HFFc6 (cell line): ENCODE data around the gene PTPRN2. TPM values are rescaled to one million over a fixed set of nuclear protein-coding genes. Genes with fewer than 3 reads are reported as not detected.

Experiments
- DNase-seq: peaks from one replicate; pipeline ENCODE4 v3.0.0-alpha.2; 2018
- H3K27ac Mint-ChIP-seq: 2 replicates; pipeline ENCODE4 v1.8.0; 2020; ENCODE audit warnings: mild to moderate bottlenecking, mixed read lengths
- H3K27me3 Mint-ChIP-seq: 2 replicates; pipeline ENCODE4 v1.8.0; 2021; ENCODE audit warnings: mild to moderate bottlenecking, moderate library complexity, mixed read lengths; ENCODE audit not compliant: insufficient read depth
- H3K36me3 Mint-ChIP-seq: 2 replicates; pipeline ENCODE4 v1.8.0; 2021; ENCODE audit warnings: low read depth, mixed read lengths
- H3K4me1 Mint-ChIP-seq: 2 replicates; pipeline ENCODE4 v1.8.0; 2020; ENCODE audit warnings: low read depth, mixed read lengths
- H3K4me3 Mint-ChIP-seq: 2 replicates; pipeline ENCODE4 v1.8.0; 2020; ENCODE audit warnings: mild to moderate bottlenecking, moderate library complexity, mixed read lengths
- H3K9me3 Mint-ChIP-seq: 2 replicates; pipeline ENCODE4 v1.8.0; 2020; ENCODE audit warnings: mild to moderate bottlenecking, mixed read lengths
- total RNA-seq, 6 experiments: library from RNA; stranded (reverse); fragmentation: NEBNext Ultra II Directional; extraction: Animal tissue kit (Norgen Biotek cat#: 25700); gene quantifications; 2 replicates in 1 of 6; 3 replicates in 5 of 6; pipeline ENCODE4 v1.2.3, GENCODE V29; 2021
- TF ChIP-seq, protein P1 (sequence below): fragments of 200-600 bp; sonication (generic); IDR thresholded peaks from 2 replicates; pipeline ENCODE4 v1.5.0; 2021; ENCODE audit warnings: antibody characterized with exemption, mild to moderate bottlenecking

The PTPRN2 gene
- total RNA-seq, 6 experiments from 2014 or later: 0.05 to 0.27 (median 0.23) TPM

DNA sequence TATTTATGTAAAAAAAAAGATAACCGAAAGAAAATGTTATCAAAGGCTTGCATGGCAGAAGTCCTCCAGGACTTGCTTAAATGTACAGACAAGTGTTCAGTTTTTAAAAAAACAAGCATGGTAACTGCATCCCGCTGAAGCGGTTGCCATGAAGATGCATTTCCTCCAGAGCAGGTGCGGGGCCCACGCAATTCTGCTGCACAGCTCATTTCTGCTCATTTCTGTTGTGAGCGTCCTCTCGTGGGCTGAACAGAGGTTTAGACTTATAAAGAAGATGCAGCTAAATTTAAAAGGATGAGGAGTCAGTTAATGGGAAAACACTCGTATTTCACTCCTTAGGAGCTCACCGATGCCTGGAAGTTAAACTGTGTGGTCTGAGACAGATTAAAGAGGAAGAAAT is 1003.2 kb downstream of the PTPRN2 start:
- H3K9me3 Mint-ChIP-seq: no peaks in the 10 kb centered on the region; the same call in 1 of the 2 replicates
- H3K4me3 Mint-ChIP-seq: no peak overlapping the region
- no peaks in the 10 kb centered on the region for H3K4me1 Mint-ChIP-seq
- peaks cover 29% of the 10 kb centered on the region for H3K27me3 Mint-ChIP-seq
- TF ChIP-seq, protein P1, sequence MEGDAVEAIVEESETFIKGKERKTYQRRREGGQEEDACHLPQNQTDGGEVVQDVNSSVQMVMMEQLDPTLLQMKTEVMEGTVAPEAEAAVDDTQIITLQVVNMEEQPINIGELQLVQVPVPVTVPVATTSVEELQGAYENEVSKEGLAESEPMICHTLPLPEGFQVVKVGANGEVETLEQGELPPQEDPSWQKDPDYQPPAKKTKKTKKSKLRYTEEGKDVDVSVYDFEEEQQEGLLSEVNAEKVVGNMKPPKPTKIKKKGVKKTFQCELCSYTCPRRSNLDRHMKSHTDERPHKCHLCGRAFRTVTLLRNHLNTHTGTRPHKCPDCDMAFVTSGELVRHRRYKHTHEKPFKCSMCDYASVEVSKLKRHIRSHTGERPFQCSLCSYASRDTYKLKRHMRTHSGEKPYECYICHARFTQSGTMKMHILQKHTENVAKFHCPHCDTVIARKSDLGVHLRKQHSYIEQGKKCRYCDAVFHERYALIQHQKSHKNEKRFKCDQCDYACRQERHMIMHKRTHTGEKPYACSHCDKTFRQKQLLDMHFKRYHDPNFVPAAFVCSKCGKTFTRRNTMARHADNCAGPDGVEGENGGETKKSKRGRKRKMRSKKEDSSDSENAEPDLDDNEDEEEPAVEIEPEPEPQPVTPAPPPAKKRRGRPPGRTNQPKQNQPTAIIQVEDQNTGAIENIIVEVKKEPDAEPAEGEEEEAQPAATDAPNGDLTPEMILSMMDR: no peak
- H3K36me3 Mint-ChIP-seq: no peaks in the 10 kb centered on the region
- DNase-seq: no peak
- H3K27ac Mint-ChIP-seq: no peak overlapping the region

DNA sequence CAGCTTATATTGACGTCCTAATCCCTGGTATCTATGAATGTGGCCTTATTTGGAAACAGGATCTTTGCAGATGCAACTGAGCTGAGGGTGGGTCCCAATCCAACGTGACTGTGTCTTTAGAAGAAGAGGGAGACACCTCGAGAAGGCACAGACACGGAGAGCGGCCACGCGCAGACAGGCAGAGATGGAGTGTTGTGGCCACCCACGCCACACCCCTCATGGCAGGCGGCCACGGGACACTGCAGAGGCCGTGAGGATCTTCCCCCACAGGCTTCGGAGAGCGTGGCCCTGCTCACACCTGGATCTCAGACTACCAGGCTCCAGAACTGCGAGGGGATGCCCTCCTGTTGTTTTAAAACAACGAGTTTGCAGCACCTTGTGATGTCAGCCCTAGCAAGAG is 1005.9 kb downstream of the PTPRN2 start:
- peaks cover 2% of the 10 kb centered on the region; the same call in 1 of the 2 replicates for H3K9me3 Mint-ChIP-seq
- no peak for DNase-seq
- no peaks in the 10 kb centered on the region for H3K4me1 Mint-ChIP-seq
- no peaks in the 10 kb centered on the region for H3K36me3 Mint-ChIP-seq
- peaks cover 27% of the 10 kb centered on the region for H3K27me3 Mint-ChIP-seq
- TF ChIP-seq, protein P1: no peak
- H3K4me3 Mint-ChIP-seq: no peak overlapping the region
- H3K27ac Mint-ChIP-seq: no peak overlapping the region

- peaks cover 4% of the 10 kb centered on the region; the same call in 1 of the 2 replicates for H3K9me3 Mint-ChIP-seq
- H3K27me3 Mint-ChIP-seq: peaks cover 29% of the 10 kb centered on the region
- no peak overlapping the region for H3K4me3 Mint-ChIP-seq
- no peaks in the 10 kb centered on the region for H3K4me1 Mint-ChIP-seq
- no peaks in the 10 kb centered on the region for H3K36me3 Mint-ChIP-seq
- no peak for DNase-seq
- TF ChIP-seq, protein P1: no peak
- no peak overlapping the region for H3K27ac Mint-ChIP-seq
These were observed 1007.3 kb downstream of the PTPRN2 start for GRCh38 chr7:157580324-157580723.

DNA sequence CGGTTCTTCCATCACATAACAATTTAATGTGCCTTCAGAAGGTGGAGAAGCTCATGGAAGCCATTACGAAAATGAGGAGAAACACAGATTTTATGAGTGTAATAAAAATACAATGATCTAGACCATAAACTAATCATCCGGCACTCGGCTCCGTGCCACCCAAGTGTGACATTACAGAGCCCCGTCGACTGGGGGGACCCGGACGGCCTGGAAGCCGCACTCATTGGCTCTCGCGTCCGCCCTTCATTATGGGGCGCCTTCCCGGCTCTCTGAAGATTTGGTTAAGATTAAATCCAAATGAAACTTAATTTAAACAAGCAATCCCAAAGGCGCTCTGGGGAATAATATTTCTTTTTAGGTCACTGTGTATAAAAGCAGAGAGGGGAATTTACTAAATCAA is 1008.2 kb downstream of the PTPRN2 start:
- H3K27me3 Mint-ChIP-seq: peaks cover 31% of the 10 kb centered on the region
- no peak overlapping the region for H3K4me3 Mint-ChIP-seq
- TF ChIP-seq, protein P1: no peak

DNA sequence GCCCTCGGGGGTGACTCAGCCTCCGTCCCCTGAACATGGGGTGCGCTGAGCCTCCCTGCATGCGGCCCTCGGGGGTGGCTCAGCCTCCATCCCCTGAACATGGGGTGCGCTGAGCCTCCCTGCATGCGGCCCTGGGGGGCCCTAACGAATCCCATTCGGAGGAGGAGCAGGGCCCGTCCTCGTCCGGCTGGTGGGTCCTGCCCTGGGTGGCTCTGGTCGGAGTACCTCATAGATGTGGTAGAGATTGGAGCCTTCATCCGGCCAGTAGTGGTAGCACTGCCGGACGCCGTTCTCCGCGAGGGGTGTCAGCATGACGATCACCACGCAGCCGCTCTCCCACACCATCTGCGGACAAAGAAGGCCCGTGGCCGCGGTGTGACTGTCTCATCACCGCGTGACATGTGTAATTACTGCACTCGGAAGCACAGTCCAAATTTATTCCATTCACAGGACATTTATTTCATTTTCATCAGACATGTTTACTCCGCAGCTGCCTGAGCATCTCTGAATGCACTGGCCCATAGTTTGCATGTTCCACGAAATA is 1009.8 kb downstream of the PTPRN2 start:
- peaks cover 4% of the 10 kb centered on the region; the same call in 1 of the 2 replicates for H3K9me3 Mint-ChIP-seq
- no peaks in the 10 kb centered on the region for H3K36me3 Mint-ChIP-seq
- DNase-seq: no peak
- no peak overlapping the region for H3K4me3 Mint-ChIP-seq
- H3K27ac Mint-ChIP-seq: no peak overlapping the region
- H3K4me1 Mint-ChIP-seq: no peaks in the 10 kb centered on the region
- TF ChIP-seq, protein P1: no peak
- peaks cover 32% of the 10 kb centered on the region for H3K27me3 Mint-ChIP-seq

More for the DNA sequence above, 1008.2 kb downstream of the PTPRN2 start:
- no peak for DNase-seq
- H3K27ac Mint-ChIP-seq: no peak overlapping the region
- H3K4me1 Mint-ChIP-seq: no peaks in the 10 kb centered on the region
- H3K36me3 Mint-ChIP-seq: no peaks in the 10 kb centered on the region
- H3K9me3 Mint-ChIP-seq: peaks cover 4% of the 10 kb centered on the region; the same call in 1 of the 2 replicates
